ENCODE measurements around the gene PHF2.

PHF2 gene

GRCh38 chr9:93610206-93610605 is 33.8 kb downstream of the PHF2 start:
- WGBS = 95% methylated on average over 1 of the region's 1 CpG
- Histone ChIP-seq H3K27me3 (ENCODE audit: insufficient read depth, low read length) (no peaks in the 10 kb centered on the region), H3K9ac (ENCODE audit: low read depth, low read length) (no peak overlapping the region), H3K4me1 (ENCODE audit: insufficient read depth, low read length) (no peaks in the 10 kb centered on the region), H3K27ac (ENCODE audit: low read depth, low read length) (no peak overlapping the region), H3K4me3 (ENCODE audit: low read length) (no peak overlapping the region), H3K36me3 (ENCODE audit: insufficient read depth, low read length) (no peaks in the 10 kb centered on the region), H3K9me3 (ENCODE audit: insufficient read depth, low read depth, low read length) (no peaks in the 10 kb centered on the region)

GRCh38 chr9:93612052-93612795 is 35.8 kb downstream of the PHF2 start:
- Histone ChIP-seq H3K4me3 (ENCODE audit: low read length) (no peak overlapping the region), H3K9me3 (ENCODE audit: insufficient read depth, low read depth, low read length) (no peaks in the 10 kb centered on the region), H3K36me3 (ENCODE audit: insufficient read depth, low read length) (no peaks in the 10 kb centered on the region), H3K27me3 (ENCODE audit: insufficient read depth, low read length) (no peaks in the 10 kb centered on the region), H3K4me1 (ENCODE audit: insufficient read depth, low read length) (peaks cover 5% of the 10 kb centered on the region), H3K9ac (ENCODE audit: low read depth, low read length) (no peak overlapping the region), H3K27ac (ENCODE audit: low read depth, low read length) (no peak overlapping the region)
- 100% methylated on average over 1 of the region's 2 CpGs for WGBS

- Histone ChIP-seq H3K9ac (ENCODE audit: low read depth, low read length) (no peak overlapping the region), H3K4me1 (ENCODE audit: insufficient read depth, low read length) (peaks cover 10% of the 10 kb centered on the region), H3K36me3 (ENCODE audit: insufficient read depth, low read length) (no peaks in the 10 kb centered on the region), H3K9me3 (ENCODE audit: insufficient read depth, low read depth, low read length) (no peaks in the 10 kb centered on the region), H3K4me3 (ENCODE audit: low read length) (no peak overlapping the region), H3K27me3 (ENCODE audit: insufficient read depth, low read length) (no peaks in the 10 kb centered on the region), H3K27ac (ENCODE audit: low read depth, low read length) (no peak overlapping the region)
- WGBS = 91% methylated on average over 5 of the region's 5 CpGs
These were observed 36.4 kb downstream of the PHF2 start for GRCh38 chr9:93612796-93613154.

GRCh38 chr9:93613174-93613573 is 36.8 kb downstream of the PHF2 start:
- Histone ChIP-seq H3K27me3 (ENCODE audit: insufficient read depth, low read length) (no peaks in the 10 kb centered on the region), H3K4me1 (ENCODE audit: insufficient read depth, low read length) (peaks cover 13% of the 10 kb centered on the region), H3K9me3 (ENCODE audit: insufficient read depth, low read depth, low read length) (no peaks in the 10 kb centered on the region), H3K9ac (ENCODE audit: low read depth, low read length) (no peak overlapping the region), H3K4me3 (ENCODE audit: low read length) (no peak overlapping the region), H3K36me3 (ENCODE audit: insufficient read depth, low read length) (no peaks in the 10 kb centered on the region), H3K27ac (ENCODE audit: low read depth, low read length) (no peak overlapping the region)
- 95% methylated on average over 5 of the region's 5 CpGs for WGBS

GRCh38 chr9:93613791-93614190 is 37.4 kb downstream of the PHF2 start:
- H3K27me3 ChIP-seq (ENCODE audit: insufficient read depth, low read length) = no peaks in the 10 kb centered on the region
- H3K4me3 ChIP-seq (ENCODE audit: low read length) = no peak overlapping the region
- WGBS = 54% methylated on average over 3 of the region's 3 CpGs
- H3K4me1 ChIP-seq (ENCODE audit: insufficient read depth, low read length) = peaks cover 13% of the 10 kb centered on the region
- no peaks in the 10 kb centered on the region for H3K36me3 ChIP-seq (ENCODE audit: insufficient read depth, low read length)
- H3K9me3 ChIP-seq (ENCODE audit: insufficient read depth, low read depth, low read length) = no peaks in the 10 kb centered on the region
- no peak overlapping the region for H3K9ac ChIP-seq (ENCODE audit: low read depth, low read length)
- H3K27ac ChIP-seq (ENCODE audit: low read depth, low read length) = no peak overlapping the region

- H3K4me1 ChIP-seq (ENCODE audit: insufficient read depth, low read length) = peaks cover 13% of the 10 kb centered on the region
- no peaks in the 10 kb centered on the region for H3K36me3 ChIP-seq (ENCODE audit: insufficient read depth, low read length)
- no peak overlapping the region for H3K9ac ChIP-seq (ENCODE audit: low read depth, low read length)
- H3K9me3 ChIP-seq (ENCODE audit: insufficient read depth, low read depth, low read length) = no peaks in the 10 kb centered on the region
- H3K27ac ChIP-seq (ENCODE audit: low read depth, low read length) = no peak overlapping the region
- H3K27me3 ChIP-seq (ENCODE audit: insufficient read depth, low read length) = no peaks in the 10 kb centered on the region
- no peak overlapping the region for H3K4me3 ChIP-seq (ENCODE audit: low read length)
- WGBS = 86% methylated on average over 5 of the region's 5 CpGs
These were observed 38.6 kb downstream of the PHF2 start for GRCh38 chr9:93614830-93615468.

GRCh38 chr9:93616044-93616443 is 39.7 kb downstream of the PHF2 start:
- H3K9me3 ChIP-seq (ENCODE audit: insufficient read depth, low read depth, low read length) = no peaks in the 10 kb centered on the region
- no peak overlapping the region for H3K27ac ChIP-seq (ENCODE audit: low read depth, low read length)
- H3K9ac ChIP-seq (ENCODE audit: low read depth, low read length) = no peak overlapping the region
- H3K4me1 ChIP-seq (ENCODE audit: insufficient read depth, low read length) = peaks cover 13% of the 10 kb centered on the region
- WGBS = 92% methylated on average over 2 of the region's 2 CpGs
- no peaks in the 10 kb centered on the region for H3K27me3 ChIP-seq (ENCODE audit: insufficient read depth, low read length)
- no peaks in the 10 kb centered on the region for H3K36me3 ChIP-seq (ENCODE audit: insufficient read depth, low read length)
- no peak overlapping the region for H3K4me3 ChIP-seq (ENCODE audit: low read length)

- peaks cover 13% of the 10 kb centered on the region for H3K4me1 ChIP-seq (ENCODE audit: insufficient read depth, low read length)
- H3K4me3 ChIP-seq (ENCODE audit: low read length) = no peak overlapping the region
- H3K36me3 ChIP-seq (ENCODE audit: insufficient read depth, low read length) = no peaks in the 10 kb centered on the region
- whole genome bisulfite sequencing = 58% methylated on average over 6 of the region's 6 CpGs
- peak overlapping the region; percentile 68; the same call in 1 of the 2 replicates for H3K27ac ChIP-seq (ENCODE audit: low read depth, low read length)
- H3K9me3 ChIP-seq (ENCODE audit: insufficient read depth, low read depth, low read length) = no peaks in the 10 kb centered on the region
- no peaks in the 10 kb centered on the region for H3K27me3 ChIP-seq (ENCODE audit: insufficient read depth, low read length)
- no peak overlapping the region for H3K9ac ChIP-seq (ENCODE audit: low read depth, low read length)
These were observed 40.9 kb downstream of the PHF2 start for GRCh38 chr9:93617273-93617672.

- no peaks in the 10 kb centered on the region for H3K36me3 ChIP-seq (ENCODE audit: insufficient read depth, low read length)
- no peak overlapping the region for H3K9ac ChIP-seq (ENCODE audit: low read depth, low read length)
- no peaks in the 10 kb centered on the region for H3K27me3 ChIP-seq (ENCODE audit: insufficient read depth, low read length)
- H3K27ac ChIP-seq (ENCODE audit: low read depth, low read length) = no peak overlapping the region
- no peaks in the 10 kb centered on the region for H3K9me3 ChIP-seq (ENCODE audit: insufficient read depth, low read depth, low read length)
- H3K4me1 ChIP-seq (ENCODE audit: insufficient read depth, low read length) = peaks cover 13% of the 10 kb centered on the region
- H3K4me3 ChIP-seq (ENCODE audit: low read length) = no peak overlapping the region
- 96% methylated on average over 19 of the region's 19 CpGs for WGBS
These were observed 42.9 kb downstream of the PHF2 start for GRCh38 chr9:93619272-93619775.

GRCh38 chr9:93620041-93620506 is 43.7 kb downstream of the PHF2 start:
- Histone ChIP-seq H3K4me1 (ENCODE audit: insufficient read depth, low read length) (peaks cover 13% of the 10 kb centered on the region), H3K4me3 (ENCODE audit: low read length) (no peak overlapping the region), H3K9me3 (ENCODE audit: insufficient read depth, low read depth, low read length) (no peaks in the 10 kb centered on the region), H3K27ac (ENCODE audit: low read depth, low read length) (no peak overlapping the region), H3K9ac (ENCODE audit: low read depth, low read length) (no peak overlapping the region), H3K36me3 (ENCODE audit: insufficient read depth, low read length) (no peaks in the 10 kb centered on the region), H3K27me3 (ENCODE audit: insufficient read depth, low read length) (no peaks in the 10 kb centered on the region)
- WGBS = 84% methylated on average over 8 of the region's 8 CpGs

GRCh38 chr9:93620881-93621820 is 44.8 kb downstream of the PHF2 start:
- H3K4me3 ChIP-seq (ENCODE audit: low read length) = no peak overlapping the region
- no peaks in the 10 kb centered on the region for H3K27me3 ChIP-seq (ENCODE audit: insufficient read depth, low read length)
- peaks cover 13% of the 10 kb centered on the region for H3K4me1 ChIP-seq (ENCODE audit: insufficient read depth, low read length)
- H3K36me3 ChIP-seq (ENCODE audit: insufficient read depth, low read length) = no peaks in the 10 kb centered on the region
- H3K9me3 ChIP-seq (ENCODE audit: insufficient read depth, low read depth, low read length) = no peaks in the 10 kb centered on the region
- no peak overlapping the region for H3K9ac ChIP-seq (ENCODE audit: low read depth, low read length)
- WGBS = 87% methylated on average over 14 of the region's 14 CpGs
- no peak overlapping the region for H3K27ac ChIP-seq (ENCODE audit: low read depth, low read length)
